ENCODE measurements around the gene UTP20.
"Not testable (repeated sequence)": the region's sequence is repeated elsewhere in the genome, so short reads cannot be mapped to it uniquely, and the experiment has no call there.

The UTP20 gene

DNA sequence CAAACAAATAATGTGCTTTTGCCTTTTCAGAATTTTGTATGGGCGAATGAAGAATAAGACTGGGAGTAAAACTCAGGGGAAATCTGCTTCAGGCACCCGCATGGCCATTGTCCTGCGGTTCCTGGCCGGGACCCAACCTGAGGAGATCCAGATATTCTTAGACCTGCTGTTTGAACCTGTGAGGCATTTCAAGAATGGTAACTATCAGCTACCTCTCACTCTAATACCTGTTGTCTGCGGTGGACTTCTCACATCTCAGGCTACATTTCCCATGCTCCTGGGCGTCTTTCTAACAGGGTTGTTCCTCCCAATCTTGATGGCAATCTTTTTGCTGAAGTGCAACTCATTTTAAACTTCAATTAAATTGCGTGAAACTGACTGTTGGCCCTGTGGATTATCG is 47.1 kb downstream of the UTP20 start:
- no peak for DNase-seq (ENCODE audit: low read depth)

DNA sequence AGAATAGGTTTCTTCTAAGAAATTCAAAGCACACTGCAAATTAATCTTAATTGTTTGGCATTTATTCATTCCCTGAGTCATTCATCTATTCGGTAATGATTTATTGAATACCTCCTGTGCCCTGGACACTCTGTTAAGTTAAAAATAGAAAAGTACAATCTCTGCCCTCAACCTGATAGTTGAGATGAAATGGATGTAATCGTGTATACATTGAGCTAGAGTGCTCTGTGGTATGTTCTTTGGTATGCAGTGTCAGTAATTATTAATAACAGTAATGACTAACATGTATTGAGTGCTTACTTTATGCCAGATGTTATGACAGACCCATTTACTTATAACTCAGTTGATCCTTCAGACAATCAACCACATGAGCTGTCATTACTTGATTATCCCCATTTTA is 47.6 kb downstream of the UTP20 start:
- DNase-seq (ENCODE audit: low read depth), result no peak

DNA sequence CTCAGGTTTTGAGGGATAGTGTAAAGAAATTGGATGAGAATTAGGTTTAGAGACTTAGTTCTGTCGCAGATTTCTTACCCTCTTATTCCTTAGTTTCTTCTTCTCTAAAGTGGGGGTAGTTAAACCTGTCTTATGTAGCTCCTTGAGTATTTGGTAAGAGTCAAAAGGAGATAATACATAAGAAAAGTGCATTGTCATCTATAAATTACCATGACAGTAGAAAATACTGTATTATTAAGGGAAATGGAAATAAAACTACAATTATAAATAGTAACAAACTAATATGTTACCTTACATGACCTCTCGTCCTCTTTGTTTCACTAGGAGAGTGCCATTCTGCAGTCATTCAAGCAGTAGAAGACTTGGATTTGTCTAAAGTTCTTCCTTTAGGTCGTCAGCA is 49.0 kb downstream of the UTP20 start:
- no peak for DNase-seq (ENCODE audit: low read depth)

DNA sequence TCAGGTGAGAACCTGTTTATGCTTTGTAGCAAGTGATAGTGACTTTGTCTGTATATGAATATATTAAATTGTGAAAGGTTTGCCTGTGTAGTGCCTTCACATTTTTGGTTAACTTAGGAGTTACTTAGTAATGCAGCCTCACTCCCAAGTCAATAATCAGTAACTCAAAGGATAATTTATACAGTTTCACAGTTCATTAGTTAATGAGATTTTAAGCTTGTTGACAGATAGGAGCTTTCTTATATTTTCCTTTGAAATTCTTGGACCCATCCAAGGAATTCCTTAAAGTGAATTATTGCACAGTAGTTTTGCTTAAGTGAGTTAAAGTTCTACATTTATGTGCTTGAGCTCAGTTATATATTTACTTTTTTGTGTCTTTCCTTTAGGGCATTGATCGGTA is 50.7 kb downstream of the UTP20 start:
- DNase-seq (ENCODE audit: low read depth), result no peak

DNA sequence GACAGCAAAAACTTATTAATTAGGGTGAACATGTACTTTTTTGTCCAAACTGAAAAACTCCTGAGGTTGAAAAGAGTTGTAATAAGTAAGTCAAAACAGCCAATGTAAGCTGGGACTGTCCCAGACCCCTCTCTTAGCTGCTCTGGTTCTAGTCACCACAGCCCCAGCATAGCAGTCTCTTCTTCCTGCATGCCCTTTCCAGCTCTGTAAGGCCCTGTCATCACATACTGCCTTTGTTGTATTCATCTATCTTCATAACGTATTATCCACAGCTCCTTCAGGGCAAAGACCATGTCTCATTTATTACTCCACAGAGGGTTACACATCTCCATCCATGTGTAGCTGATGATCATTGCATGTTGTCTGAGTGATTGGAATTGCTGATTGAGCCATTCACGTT is 56.5 kb downstream of the UTP20 start:
- DNase-seq (ENCODE audit: low read depth), result no peak

DNA sequence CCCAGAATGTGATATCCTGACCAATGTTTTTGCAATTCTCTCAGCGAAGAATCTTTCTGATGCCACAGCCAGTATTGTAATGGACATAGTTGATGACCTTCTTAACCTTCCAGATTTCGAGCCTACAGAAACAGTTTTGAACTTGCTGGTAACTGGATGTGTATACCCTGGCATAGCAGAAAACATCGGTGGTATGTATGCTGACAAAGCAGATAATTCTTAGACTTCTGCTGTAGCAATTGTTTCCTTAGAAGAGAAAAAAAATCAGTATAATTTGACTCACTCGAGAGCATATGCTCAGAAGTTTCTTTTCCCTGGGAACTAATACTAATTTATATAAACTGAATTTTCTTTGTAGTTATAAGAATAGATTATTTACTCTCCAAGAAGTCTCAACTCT is 58.2 kb downstream of the UTP20 start:
- no peak for DNase-seq (ENCODE audit: low read depth)

DNA sequence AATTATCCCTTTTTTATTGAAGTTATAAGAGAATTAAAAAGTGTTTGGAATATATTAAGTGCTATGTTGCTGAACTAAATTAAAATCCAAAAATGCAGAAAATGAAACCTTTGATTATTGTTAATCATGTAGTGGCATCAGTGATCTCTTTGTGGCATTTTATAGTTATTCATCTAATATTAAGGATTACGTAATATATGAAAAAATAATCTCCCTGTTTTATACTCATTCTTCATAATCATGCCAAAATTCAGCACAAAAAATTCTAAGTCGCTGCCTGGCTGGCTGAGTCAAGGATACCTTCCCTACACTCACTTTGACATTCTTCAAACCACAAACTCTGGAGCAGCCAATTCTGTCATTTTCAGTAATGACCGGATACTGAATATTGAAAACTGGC is 64.0 kb downstream of the UTP20 start:
- no peak for DNase-seq (ENCODE audit: low read depth)

DNA sequence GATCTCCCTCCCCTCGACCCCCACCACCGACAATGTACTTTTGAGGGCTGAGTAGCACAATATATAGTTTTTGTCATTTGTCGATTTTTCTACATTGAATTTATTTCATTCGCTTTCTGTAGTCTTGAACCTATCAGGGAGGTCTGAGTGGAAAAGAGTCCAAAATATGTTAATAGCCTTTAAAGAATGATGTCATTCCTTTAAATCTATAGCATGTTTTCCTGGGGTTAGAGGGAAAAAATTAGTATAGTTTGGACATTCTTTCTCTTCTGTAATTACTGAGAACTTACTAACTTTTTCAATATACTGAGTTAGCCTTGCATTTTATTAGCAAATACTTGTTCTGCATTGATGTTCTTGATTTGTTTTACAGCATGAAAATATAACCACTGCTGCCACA is 71.8 kb downstream of the UTP20 start:
- no peak for DNase-seq (ENCODE audit: low read depth)

DNA sequence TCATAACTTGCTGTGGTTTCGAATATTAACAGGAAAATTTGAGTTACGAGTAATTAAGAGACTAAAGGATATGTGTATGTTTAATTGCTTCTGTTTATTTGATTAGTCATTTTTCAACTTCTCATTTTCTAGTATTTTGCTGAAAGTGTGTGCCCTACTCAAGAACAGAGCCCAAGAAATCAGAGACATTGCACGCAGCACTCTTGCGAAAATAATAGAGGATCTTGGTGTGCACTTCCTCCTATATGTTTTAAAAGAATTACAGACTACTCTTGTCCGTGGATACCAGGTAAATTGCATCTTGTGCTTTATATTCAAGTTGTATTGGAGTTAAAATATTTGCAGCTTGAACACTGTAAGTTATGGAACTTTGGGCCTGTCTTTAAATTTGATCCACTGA is 76.9 kb downstream of the UTP20 start:
- no peak for DNase-seq (ENCODE audit: low read depth)

DNA sequence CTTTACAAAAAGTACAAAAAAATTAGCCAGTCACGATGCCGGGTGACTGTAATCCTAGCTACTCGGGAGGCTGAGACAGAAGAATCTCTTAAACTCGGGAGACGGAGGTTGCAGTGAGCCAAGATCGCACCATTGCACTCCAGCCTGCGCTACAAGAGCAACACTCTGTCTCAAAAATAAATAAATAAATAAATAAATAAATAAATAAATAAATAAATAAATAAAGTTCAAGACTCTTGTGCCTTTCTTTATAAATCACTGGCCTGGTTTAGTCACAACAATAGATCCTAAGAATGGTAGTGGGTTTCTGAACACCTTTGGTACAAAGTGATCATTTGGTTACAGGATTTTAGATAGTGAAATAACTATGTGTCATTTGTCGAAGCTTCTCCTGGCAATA is 81.5 kb downstream of the UTP20 start:
- no peak for DNase-seq (ENCODE audit: low read depth)

DNA sequence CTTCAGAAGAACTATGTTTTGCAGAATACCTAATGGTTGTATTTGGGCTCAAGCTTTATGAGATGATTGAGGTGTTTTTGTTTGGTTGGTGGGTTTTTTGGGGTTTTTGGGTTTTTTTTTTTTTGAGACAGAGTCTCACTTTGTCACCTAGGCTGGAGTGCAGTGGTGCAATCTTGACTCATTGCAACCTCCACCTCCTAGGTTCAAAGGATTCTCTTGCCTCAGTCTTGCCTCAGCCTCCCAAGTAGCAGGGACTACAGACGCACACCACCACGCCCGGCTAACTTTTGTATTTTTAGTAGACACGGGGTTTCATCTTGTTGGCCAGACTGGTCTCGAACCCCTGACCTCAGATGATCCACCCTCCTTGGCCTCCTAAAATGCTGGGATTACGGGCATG is 88.1 kb downstream of the UTP20 start:
- no peak for DNase-seq (ENCODE audit: low read depth)

DNA sequence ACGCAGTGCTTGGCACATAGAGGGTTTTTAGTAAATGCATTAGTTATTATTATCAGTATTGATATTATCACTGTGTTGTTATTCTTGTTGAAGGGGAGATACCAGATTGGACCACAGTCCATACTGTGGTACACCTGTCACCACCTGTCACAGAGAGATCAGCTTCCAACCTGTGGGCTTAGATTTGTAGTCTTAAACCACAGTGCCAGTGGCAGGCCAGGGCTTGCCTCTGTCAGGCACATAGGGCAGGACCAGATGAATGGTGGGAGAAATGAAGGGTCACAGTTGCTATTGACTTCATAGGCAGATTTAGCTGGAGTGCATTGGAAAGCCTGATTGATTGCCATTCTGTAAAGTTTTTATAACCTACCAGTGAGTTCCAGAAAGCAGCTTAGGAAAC is 92.5 kb downstream of the UTP20 start:
- no peak for DNase-seq (ENCODE audit: low read depth)

DNA sequence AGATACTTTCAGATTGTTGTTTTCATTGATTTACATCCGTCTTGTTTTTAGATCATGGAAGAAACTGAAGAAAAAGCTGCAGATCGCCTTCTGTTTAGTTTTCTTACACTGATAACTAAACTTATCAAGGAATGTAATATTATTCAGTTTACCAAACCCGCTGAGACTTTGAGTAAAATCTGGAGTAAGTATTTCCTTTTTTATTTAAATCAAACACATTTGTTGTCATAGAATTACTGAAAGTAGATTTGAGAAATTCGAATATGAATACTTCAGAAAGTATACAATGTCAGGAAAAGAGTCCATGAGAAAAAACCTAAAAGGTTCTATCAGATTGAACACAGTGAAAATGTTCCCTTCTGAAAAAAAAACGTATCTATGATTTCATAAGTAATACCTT is 95.7 kb downstream of the UTP20 start:
- DNase-seq (ENCODE audit: low read depth), result no peak

DNA sequence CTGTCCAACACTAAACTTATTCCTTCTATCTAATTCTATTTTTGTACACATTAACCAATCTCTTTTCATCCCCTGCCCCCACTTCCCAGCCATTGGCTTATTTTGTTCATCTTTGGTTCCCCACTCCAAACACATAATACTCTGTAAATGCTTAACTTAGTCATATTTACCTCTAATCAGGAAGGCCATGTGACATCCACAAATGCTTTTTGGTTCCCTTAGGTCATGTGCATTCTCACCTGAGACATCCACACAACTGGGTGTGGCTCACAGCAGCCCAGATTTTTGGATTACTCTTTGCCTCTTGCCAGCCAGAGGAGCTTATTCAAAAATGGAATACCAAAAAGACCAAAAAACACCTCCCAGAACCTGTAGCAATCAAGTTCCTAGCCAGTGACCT is 99.2 kb downstream of the UTP20 start:
- no peak for DNase-seq (ENCODE audit: low read depth)

DNA sequence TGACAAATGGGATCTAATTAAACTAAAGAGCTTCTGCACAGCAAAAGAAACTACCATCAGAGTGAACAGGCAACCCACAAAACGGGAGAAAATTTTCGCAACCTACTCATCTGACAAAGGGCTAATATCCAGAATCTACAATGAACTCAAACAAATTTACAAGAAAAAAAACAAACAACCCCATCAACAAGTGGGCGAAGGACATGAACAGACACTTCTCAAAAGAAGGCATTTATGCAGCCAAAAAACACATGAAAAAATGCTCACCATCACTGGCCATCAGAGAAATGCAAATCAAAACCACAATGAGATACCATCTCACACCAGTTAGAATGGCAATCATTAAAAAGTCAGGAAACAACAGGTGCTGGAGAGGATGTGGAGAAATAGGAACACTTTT is 111.3 kb downstream of the UTP20 start:
- not testable (repeated sequence) for DNase-seq (ENCODE audit: low read depth)

DNA sequence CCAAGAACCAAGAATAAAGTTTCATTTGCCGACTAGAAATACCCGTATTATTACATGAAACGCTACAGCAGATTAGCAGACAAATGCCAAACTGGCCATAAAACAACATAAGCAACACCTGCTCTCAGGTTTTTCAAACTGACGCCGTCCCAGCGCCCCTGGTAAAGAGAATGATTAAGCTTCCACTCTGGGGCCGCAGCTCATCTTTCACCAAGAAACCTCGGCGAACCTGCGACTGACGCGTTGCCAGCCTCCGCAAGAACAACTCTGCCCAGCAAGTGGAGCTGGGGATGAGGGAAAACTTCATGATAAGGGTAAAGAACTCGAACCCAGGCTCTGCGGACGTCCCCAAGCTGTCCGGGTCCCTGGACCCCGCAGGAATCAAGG is 127.1 kb downstream of the UTP20 start:
- no peak for DNase-seq (ENCODE audit: low read depth)

DNA sequence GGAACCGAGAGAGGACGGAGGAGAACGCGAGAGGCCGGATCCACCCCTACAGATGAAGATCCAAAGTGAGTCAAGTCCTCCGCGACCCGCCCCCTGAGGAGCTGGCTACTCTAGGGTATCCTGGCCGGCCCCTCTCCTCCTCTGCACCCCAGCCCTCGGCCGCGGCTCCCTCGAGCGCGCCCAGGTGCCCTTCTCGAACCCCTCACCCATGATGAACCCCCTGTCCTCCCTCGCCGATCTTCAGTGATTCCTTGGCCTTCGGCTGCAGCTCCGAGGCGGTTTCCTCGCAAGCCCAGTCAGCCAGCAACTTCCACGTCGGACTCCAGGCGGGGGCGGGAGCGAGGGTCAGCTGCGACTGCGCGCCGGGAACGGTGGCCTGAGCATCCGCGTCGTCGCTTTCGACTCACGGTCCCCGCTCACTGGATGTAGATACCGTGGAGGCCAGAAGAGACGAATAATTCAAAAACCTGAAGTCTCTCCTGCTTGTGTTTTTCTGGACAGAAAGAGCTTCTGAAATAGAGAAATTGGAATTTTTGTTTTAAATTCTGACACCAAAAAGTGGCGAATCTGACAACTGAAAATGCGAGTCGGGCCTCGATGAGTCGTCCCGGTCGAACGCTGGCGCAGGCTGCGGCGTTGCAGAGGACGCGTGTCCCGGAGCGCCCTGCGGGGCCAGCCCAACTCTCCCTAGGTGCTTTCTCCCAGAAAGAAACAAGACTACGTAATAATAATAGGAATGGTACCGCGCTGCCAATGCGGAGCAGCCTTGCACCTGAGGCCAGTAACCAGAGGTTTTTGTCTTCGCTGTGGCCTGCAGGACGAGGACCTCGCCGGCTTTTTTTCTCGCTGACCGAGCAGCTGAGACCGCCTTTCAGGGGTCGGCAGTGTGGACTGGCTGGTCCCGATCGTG is 127.8 kb downstream of the UTP20 start, which contains the start of gene ARL1:
Gene ARL1, minus strand, starts transcription at position 337 of the 910 bp plus-strand sequence. Its CDS starts 127 bp downstream, at position 210.
- peak; percentile 61 for DNase-seq (ENCODE audit: low read depth)

DNA sequence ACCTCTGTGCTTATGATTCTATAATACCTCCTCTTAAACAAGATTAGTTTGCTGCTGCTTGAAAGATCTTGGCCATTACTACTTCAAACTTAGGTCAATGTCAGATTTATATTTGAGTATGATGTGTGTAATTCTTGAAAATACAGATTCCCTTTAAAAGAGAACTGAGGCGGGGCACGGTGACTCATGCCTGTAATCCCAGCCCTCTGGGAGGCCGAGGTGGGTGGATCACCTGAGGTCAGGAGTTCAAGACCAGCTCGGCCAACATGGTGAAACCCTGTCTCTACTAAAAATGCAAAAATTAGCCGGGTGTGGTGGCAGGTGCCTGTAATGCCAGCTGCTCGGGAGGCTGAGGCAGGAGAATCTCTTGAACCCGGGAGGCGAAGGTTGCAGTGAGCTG is 130.3 kb downstream of the UTP20 start:
- DNase-seq (ENCODE audit: low read depth), result not testable (repeated sequence)

DNA sequence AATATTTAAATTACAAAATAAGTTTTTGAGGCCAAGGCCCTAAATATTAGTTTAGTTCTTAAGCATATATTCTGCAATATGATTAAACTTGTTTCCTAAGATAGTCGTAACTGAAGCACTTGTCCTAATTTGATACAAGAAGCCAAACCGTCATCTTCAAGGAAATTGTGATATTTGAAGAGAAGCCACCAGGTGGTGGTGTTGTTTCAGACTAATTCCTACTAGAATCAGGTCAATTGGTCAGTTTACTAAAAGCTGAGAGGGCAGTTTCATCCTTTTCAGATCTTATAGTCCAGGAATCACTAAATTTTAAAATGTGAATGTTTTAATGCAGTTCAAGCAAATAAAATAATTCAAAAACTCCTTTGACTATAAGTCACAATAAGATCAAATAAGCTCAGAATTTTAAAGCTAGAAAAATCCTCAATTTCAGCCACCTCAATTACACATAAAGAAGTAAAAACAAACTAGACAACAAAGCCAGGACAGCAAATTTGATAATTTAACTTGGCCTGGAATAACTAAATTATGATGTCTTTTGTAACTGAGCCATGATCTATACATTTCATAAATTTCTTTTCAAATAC is 134.7 kb downstream of the UTP20 start:
- DNase-seq (ENCODE audit: low read depth), result no peak

DNA sequence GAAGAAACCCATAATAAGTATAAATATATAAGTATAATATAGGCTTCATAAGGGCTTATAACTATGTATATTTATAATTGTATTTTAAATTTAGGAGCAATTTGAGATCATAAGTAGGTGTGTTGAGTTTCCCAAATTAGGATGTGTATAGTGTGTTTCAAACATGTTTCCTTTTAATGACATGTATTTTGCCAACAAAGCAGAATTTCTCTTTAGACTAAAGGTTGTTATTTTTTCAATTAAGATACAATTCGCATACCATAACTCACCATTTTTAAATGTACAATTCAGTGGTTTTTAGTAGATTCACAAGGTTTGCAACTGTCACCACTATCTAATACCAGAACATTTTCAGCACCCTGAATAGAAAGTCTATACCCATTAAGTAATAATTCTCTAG is 135.3 kb downstream of the UTP20 start:
- no peak for DNase-seq (ENCODE audit: low read depth)

DNA sequence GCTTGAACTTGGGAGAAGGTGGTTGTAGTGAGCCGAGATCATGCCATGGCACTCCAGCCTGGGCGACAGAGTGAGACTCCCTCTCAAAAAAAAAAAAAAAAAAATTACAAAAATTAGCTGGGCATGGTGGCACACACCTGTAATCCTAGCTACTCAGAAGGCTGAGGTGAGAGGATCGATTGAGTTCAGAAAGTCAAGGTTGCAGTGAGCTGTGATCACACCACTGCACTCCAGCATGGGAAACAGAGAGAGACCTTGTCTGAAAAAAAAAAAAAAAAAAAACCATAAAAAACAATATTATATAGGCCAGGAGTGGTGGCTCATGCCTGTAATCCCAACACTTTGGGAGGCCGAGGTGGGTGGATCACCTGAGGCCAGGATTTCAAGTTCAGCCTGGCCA is 142.2 kb downstream of the UTP20 start:
- DNase-seq (ENCODE audit: low read depth), result not testable (repeated sequence)

DNA sequence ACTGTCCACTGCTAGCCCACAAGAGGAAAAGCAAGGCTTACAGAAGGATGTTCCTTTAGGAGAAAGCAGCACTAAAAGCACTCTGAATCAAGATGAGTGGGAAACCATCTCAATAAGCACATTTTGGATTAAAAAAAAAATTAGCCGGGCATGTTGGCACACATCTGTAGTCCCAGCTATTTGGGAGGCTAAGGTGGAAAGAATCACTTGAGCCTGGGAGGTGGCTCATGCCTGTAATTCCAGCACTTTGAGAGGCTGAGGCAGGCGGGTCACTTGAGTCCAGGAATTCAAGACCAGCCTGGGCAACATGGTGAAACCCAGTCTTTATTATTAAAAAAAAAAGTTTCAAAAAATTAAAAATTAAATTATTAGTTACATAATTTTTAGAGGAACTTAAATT is 144.7 kb downstream of the UTP20 start:
- no peak for DNase-seq (ENCODE audit: low read depth)

DNA sequence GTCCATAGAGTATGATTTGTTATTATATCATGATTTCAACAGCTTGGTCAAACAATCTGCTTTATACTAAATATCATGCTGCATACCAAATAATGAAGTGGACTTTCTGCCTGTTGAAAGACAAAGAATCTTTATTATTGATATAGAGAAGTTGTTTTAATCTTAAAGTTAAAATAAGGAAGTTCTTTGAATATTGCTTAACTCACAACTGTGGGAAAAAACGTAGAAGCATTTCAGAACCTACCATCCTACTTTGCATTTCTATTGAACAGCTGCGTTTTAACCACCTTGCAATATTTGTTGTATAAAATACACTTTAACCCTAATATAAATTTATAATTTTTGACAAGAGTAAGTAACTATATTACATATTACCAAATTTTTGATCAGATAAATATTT is 150.6 kb downstream of the UTP20 start:
- no peak for DNase-seq (ENCODE audit: low read depth)

DNA sequence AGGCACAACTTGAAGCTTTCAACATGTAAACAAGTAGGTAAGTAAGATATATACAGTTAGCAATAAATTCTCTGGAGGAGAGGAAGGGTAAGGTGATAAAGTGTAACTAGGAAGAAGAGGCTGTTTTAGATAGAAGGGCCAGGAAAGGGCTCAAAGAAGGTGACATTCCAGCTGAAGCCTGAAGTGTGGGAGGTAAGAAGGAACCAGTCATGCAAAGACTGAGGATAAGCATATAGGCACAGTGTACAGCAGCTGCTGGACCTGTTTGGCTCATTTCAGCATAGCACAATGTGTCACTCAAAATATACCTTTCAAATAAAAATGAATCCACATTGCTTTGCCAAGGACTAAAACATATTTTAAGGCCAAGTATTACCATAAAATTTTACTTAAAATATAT is 156.2 kb downstream of the UTP20 start:
- DNase-seq (ENCODE audit: low read depth), result no peak

All from stimulated activated CD8-positive, alpha-beta memory T cell treated with anti-CD3 and anti-CD28 coated beads, Interleukin-15, amount 100 ng/mL, for 1 hour (primary cell).